Measurements from ENCODE around the gene AZU1.
A peak's percentile ranks its signal among the peaks of the same experiment; 100 is the strongest.
"Not testable (repeated sequence)": the region's sequence is repeated elsewhere in the genome, so short reads cannot be mapped to it uniquely, and the experiment has no call there.

AZU1 gene

DNA sequence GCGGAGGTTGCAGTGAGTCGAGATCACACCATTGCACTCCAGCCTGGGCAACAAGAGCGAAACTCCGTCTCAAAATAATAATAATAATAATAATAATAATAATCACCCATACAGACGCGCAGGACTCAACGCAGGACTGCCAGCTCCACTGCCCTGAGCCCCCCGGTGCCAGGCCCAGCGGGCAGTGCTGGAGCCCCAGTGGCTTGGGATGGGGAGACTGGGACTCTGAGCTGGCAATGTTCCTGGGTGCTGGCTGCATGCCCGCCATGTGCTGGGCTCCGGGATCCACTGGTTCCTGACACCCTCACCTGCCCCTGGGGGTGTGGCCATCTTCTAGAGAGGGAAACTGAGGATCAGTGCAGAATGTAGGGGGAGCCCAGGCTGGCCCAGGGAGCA lies 325 bp upstream of the AZU1 start:
- Histone ChIP-seq H3K4me1 (ENCODE audit: control insufficient read depth in 5 of 5, insufficient read depth in 5 of 5, low read length in 5 of 5) (peaks cover 0 to 10% (median 6%) of the 10 kb centered on the region in 5 donors), H3K36me3 (ENCODE audit: control insufficient read depth in 5 of 5, insufficient read depth in 5 of 5, low read length in 5 of 5) (no peaks in the 10 kb centered on the region), H3K27me3 (ENCODE audit: control insufficient read depth in 5 of 5, insufficient read depth in 4 of 5, low read length in 5 of 5) (peaks cover 17 to 34% (median 28%) of the 10 kb centered on the region in 5 donors), H3K9ac (ENCODE audit: low read length in 5 of 5) (no peak overlapping the region), H3K27ac (ENCODE audit: low read depth, low read length) (no peak overlapping the region), H3K9me3 (ENCODE audit: control insufficient read depth in 5 of 5, low read length in 5 of 5) (no peaks in the 10 kb centered on the region), H3K4me3 (ENCODE audit: low read depth in 1 of 5, low read length in 5 of 5) (no peak overlapping the region)

DNA sequence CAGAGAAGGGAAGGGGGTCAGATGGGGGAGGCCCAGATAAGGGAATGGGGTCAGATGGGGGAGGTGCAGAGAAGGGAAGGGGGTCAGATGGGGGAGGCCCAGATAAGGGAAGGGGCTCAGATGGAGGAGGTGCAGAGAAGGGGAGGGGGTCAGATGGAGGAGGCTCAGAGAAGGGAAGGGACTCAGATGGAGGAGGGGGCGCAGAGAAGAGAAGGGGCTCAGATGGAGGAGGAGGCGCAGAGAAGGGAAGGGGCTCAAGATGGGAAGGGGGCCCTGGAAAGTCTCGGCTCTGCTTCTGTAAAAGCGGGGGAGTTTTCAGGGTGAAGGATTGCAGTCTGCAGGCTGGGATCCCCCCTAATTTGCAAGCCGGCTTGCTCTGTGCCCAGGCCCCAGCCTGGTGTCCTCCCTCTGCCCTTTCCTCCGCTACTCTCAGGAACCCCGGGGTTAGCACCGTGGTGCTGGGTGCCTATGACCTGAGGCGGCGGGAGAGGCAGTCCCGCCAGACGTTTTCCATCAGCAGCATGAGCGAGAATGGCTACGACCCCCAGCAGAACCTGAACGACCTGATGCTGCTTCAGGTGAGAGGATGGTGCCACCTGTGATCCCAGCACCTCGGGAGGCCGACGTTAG lies 1.6 kb downstream of the AZU1 start:
- Histone ChIP-seq H3K27me3 (ENCODE audit: control insufficient read depth in 5 of 5, insufficient read depth in 4 of 5, low read length in 5 of 5) (peaks cover 12 to 28% (median 20%) of the 10 kb centered on the region in 5 donors), H3K9me3 (ENCODE audit: control insufficient read depth in 5 of 5, low read length in 5 of 5) (no peaks in the 10 kb centered on the region), H3K4me1 (ENCODE audit: control insufficient read depth in 5 of 5, insufficient read depth in 5 of 5, low read length in 5 of 5) (peaks cover 0 to 4% (median 0%) of the 10 kb centered on the region in 5 donors), H3K27ac (ENCODE audit: low read depth, low read length) (no peak overlapping the region), H3K9ac (ENCODE audit: low read length in 5 of 5) (no peak overlapping the region), H3K36me3 (ENCODE audit: control insufficient read depth in 5 of 5, insufficient read depth in 5 of 5, low read length in 5 of 5) (no peaks in the 10 kb centered on the region), H3K4me3 (ENCODE audit: low read depth in 1 of 5, low read length in 5 of 5) (no peak overlapping the region)

DNA sequence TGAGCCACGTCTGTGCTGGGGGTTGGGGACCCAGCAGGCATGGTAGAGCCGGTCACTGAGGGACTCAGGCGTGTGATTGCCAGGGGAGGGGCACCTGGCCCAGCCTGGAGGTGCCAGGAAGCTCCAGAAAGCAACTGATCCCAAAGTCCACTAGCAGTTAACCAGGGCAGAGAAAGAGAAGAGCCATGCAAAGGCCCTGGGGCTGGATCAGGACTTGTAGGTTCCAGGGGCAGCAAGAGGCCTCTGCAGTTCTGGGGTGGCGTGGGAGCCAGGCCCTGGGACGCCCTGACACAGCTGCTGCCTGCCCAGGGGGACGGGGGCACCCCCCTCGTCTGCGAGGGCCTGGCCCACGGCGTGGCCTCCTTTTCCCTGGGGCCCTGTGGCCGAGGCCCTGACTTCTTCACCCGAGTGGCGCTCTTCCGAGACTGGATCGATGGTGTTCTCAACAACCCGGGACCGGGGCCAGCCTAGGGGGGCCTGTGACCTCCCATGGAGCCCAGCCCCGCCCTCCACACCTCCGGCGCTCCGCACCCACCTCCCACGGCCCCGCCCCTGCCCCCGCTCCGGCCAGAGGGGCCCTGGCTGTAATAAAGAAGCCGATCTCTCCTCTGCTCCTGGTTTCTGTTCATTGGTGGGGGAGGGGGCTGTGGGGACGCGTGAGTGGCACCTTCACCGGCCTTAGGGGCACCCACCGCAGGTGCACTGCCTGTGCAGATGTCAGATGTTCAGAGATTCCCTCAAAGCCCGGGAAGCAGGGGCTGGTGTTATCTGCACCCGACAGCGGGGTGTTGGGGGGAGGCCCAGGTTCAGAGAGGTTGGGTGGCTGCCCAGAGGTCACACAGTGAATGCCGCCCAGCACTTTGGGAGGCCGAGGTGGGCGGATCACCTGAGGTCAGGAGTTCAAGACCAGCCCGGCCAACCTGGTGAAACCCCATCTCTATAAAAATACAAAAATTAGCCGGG lies 4.1 kb downstream of the AZU1 start:
- Histone ChIP-seq H3K4me3 (ENCODE audit: low read depth in 1 of 5, low read length in 5 of 5) (no peak overlapping the region), H3K36me3 (ENCODE audit: control insufficient read depth in 5 of 5, insufficient read depth in 5 of 5, low read length in 5 of 5) (no peaks in the 10 kb centered on the region), H3K27ac (ENCODE audit: low read depth, low read length) (no peak overlapping the region), H3K4me1 (ENCODE audit: control insufficient read depth in 5 of 5, insufficient read depth in 5 of 5, low read length in 5 of 5) (peaks cover 0 to 4% (median 0%) of the 10 kb centered on the region in 5 donors), H3K9me3 (ENCODE audit: control insufficient read depth in 5 of 5, low read length in 5 of 5) (no peaks in the 10 kb centered on the region), H3K27me3 (ENCODE audit: control insufficient read depth in 5 of 5, insufficient read depth in 4 of 5, low read length in 5 of 5) (peaks cover 17 to 38% (median 20%) of the 10 kb centered on the region in 5 donors), H3K9ac (ENCODE audit: low read length in 5 of 5) (no peak overlapping the region)

DNA sequence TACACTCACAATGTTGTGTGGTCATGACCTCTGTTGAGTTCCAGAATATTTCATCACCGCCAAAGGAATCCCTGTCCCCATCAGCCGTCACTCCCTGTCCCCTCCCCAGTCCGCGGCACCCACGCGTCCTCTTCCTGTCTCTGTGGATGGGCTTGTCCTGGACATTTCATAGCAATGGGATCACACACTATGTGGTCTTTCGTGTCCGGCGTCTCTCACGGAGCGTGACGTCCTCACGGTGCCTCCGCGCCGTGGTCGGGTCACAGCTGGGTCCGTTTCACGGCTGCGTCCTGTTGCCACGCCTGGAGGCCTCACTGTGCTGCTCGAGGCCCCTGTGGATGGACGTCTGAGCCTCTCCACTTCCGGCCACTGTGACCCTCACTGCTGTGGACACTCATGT lies 6.6 kb downstream of the AZU1 start:
- Histone ChIP-seq H3K36me3 (ENCODE audit: control insufficient read depth in 5 of 5, insufficient read depth in 5 of 5, low read length in 5 of 5) (no peaks in the 10 kb centered on the region), H3K9ac (ENCODE audit: low read length in 5 of 5) (no peak overlapping the region), H3K27me3 (ENCODE audit: control insufficient read depth in 5 of 5, insufficient read depth in 4 of 5, low read length in 5 of 5) (peaks cover 15 to 30% (median 16%) of the 10 kb centered on the region in 5 donors), H3K27ac (ENCODE audit: low read depth, low read length) (no peak overlapping the region), H3K4me3 (ENCODE audit: low read depth in 1 of 5, low read length in 5 of 5) (no peak overlapping the region), H3K9me3 (ENCODE audit: control insufficient read depth in 5 of 5, low read length in 5 of 5) (no peaks in the 10 kb centered on the region), H3K4me1 (ENCODE audit: control insufficient read depth in 5 of 5, insufficient read depth in 5 of 5, low read length in 5 of 5) (peaks cover 0 to 5% (median 0%) of the 10 kb centered on the region in 5 donors)

DNA sequence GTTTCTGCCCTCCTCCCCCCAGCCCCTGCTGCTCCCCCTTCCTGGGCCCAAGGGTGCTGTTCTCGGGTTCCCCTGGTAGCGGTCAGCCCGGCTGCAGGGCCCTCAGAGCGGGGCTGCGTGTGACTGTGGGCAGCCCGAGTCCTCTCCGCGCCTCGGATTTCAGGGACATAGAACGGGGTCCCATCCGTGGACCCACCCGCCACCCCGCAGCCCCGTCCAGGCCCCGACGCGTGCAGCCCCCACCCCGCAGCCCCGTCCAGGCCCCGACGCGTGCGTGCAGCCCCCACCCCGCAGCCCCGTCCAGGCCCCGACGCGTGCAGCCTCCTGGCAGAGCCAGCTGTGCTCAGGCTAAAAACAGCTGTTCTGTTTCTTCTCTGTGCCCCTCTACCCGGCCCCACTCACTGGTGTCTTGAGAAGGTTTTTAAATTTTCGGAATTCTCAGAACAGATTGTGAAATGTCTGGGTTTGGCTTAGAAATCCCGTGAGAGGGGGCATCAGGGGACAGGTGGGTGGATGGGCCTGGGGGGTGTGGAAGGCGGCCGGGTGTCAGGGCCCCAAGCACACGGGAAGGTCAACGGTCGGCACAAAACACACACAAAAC lies 7.7 kb downstream of the AZU1 start:
- H3K9me3 ChIP-seq (ENCODE audit: control insufficient read depth in 5 of 5, low read length in 5 of 5) = no peaks in the 10 kb centered on the region
- H3K4me3 ChIP-seq (ENCODE audit: low read depth in 1 of 5, low read length in 5 of 5) = no peak overlapping the region
- peaks cover 11 to 27% (median 16%) of the 10 kb centered on the region in 5 donors for H3K27me3 ChIP-seq (ENCODE audit: control insufficient read depth in 5 of 5, insufficient read depth in 4 of 5, low read length in 5 of 5)
- no peak overlapping the region for H3K9ac ChIP-seq (ENCODE audit: low read length in 5 of 5)
- no peak overlapping the region for H3K27ac ChIP-seq (ENCODE audit: low read depth, low read length)
- peaks cover 0 to 7% (median 4%) of the 10 kb centered on the region in 5 donors for H3K4me1 ChIP-seq (ENCODE audit: control insufficient read depth in 5 of 5, insufficient read depth in 5 of 5, low read length in 5 of 5)
- no peaks in the 10 kb centered on the region for H3K36me3 ChIP-seq (ENCODE audit: control insufficient read depth in 5 of 5, insufficient read depth in 5 of 5, low read length in 5 of 5)

DNA sequence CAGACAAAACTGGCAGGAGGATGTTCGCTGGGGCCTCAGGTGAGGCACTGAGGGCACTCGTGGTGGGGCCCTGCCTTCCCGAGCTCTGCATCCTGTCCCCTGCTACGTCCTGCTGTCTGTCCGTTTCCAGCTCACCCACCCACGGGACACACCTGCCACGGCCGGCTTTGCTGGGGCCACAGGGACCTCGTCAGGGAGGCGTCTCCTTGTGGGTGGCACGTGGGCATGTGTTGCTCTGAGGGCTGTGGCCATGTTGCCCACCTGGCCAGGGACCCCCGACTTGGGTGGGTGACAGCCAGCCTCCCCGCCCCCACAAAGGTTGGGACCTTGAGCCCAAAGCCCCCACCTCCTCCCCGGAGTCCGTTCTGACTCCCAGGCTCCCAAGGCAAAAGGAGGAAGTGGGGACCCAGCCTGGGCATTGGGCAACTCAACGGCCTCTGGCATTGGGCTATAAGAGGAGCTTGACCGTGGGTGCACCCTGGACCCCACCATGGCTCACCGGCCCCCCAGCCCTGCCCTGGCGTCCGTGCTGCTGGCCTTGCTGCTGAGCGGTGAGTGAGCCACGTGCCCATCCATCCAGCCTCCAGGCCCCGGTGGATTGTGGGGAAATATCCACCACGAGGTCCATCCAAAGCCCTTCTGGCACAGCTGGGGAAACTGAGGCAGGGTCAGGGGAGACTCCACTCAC lies 13.0 kb downstream of the AZU1 start, which contains the start of gene PRTN3:
PRTN3 (plus strand) TSS at position 481 of the 688 bp plus-strand sequence; CDS start at position 491, 10 bp downstream.
- peaks cover 16 to 36% (median 23%) of the 10 kb centered on the region in 5 donors for H3K27me3 ChIP-seq (ENCODE audit: control insufficient read depth in 5 of 5, insufficient read depth in 4 of 5, low read length in 5 of 5)
- H3K9me3 ChIP-seq (ENCODE audit: control insufficient read depth in 5 of 5, low read length in 5 of 5) = no peaks in the 10 kb centered on the region
- H3K36me3 ChIP-seq (ENCODE audit: control insufficient read depth in 5 of 5, insufficient read depth in 5 of 5, low read length in 5 of 5) = no peaks in the 10 kb centered on the region
- no peak within 1 kb of the TSS for H3K27ac ChIP-seq (ENCODE audit: low read depth, low read length)
- H3K9ac ChIP-seq (ENCODE audit: low read length in 5 of 5) = no peak within 1 kb of the TSS
- H3K4me1 ChIP-seq (ENCODE audit: control insufficient read depth in 5 of 5, insufficient read depth in 5 of 5, low read length in 5 of 5) = peaks cover 0 to 19% (median 15%) of the 10 kb centered on the region in 5 donors
- no peak within 1 kb of the TSS for H3K4me3 ChIP-seq (ENCODE audit: low read depth in 1 of 5, low read length in 5 of 5)

DNA sequence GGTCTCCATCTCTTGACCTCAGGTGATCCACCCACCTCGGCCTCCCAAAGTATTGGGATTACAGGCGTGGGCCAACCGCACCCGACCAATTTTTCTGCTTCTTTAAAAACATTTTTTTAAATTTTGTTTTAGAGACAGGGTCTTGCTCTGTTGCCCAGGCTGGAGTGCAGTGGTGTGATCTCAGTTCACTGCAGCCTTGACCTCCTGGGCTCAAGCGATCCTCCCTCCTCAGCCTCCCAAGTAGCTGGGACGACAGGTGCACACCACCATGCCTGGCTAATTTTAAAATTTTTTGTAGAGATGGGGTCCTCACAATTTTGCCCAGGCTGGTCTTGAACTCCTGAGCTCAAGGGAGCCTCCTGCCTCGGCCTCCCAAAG lies 15.2 kb downstream of the AZU1 start:
- peaks cover 18 to 28% (median 21%) of the 10 kb centered on the region in 5 donors for H3K27me3 ChIP-seq (ENCODE audit: control insufficient read depth in 5 of 5, insufficient read depth in 4 of 5, low read length in 5 of 5)
- H3K4me1 ChIP-seq (ENCODE audit: control insufficient read depth in 5 of 5, insufficient read depth in 5 of 5, low read length in 5 of 5) = peaks cover 0 to 22% (median 18%) of the 10 kb centered on the region in 5 donors
- H3K4me3 ChIP-seq (ENCODE audit: low read depth in 1 of 5, low read length in 5 of 5); H3K9me3 ChIP-seq (ENCODE audit: control insufficient read depth in 5 of 5, low read length in 5 of 5); H3K36me3 ChIP-seq (ENCODE audit: control insufficient read depth in 5 of 5, insufficient read depth in 5 of 5, low read length in 5 of 5); H3K9ac ChIP-seq (ENCODE audit: low read length in 5 of 5); H3K27ac ChIP-seq (ENCODE audit: low read depth, low read length): not testable (repeated sequence)

DNA sequence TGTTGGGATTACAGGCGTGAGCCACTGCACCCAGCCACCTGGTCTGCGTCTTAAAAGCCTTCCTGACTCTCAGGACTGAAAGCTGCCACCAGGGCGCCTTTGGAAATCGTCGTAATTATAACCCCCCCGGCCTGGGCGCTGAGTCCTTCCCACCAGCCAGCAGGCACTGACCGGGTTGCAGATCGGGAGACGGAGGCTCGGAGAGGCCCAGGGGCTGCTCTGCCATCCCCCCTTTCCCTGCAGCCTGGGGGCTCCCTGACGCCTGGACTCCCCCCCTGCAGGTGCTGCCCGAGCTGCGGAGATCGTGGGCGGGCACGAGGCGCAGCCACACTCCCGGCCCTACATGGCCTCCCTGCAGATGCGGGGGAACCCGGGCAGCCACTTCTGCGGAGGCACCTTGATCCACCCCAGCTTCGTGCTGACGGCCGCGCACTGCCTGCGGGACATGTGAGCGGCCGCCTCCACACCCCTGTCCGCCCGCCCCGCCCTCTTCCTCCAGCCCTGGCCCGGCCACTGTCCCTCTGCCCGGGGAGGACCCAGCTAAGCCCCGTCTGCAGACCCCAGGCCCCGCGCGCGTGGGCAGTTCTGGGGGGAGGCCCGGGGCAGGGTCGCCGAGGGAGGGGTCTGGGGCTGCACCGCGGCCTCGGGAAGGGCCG lies 15.7 kb downstream of the AZU1 start:
- Histone ChIP-seq H3K9me3 (ENCODE audit: control insufficient read depth in 5 of 5, low read length in 5 of 5) (no peaks in the 10 kb centered on the region), H3K27me3 (ENCODE audit: control insufficient read depth in 5 of 5, insufficient read depth in 4 of 5, low read length in 5 of 5) (peaks cover 18 to 32% (median 21%) of the 10 kb centered on the region in 5 donors), H3K4me3 (ENCODE audit: low read depth in 1 of 5, low read length in 5 of 5) (peak overlapping the region in 1 of 5 donors; percentile 37), H3K36me3 (ENCODE audit: control insufficient read depth in 5 of 5, insufficient read depth in 5 of 5, low read length in 5 of 5) (no peaks in the 10 kb centered on the region), H3K9ac (ENCODE audit: low read length in 5 of 5) (no peak overlapping the region), H3K4me1 (ENCODE audit: control insufficient read depth in 5 of 5, insufficient read depth in 5 of 5, low read length in 5 of 5) (peaks cover 0 to 25% (median 21%) of the 10 kb centered on the region in 5 donors), H3K27ac (ENCODE audit: low read depth, low read length) (no peak overlapping the region)

DNA sequence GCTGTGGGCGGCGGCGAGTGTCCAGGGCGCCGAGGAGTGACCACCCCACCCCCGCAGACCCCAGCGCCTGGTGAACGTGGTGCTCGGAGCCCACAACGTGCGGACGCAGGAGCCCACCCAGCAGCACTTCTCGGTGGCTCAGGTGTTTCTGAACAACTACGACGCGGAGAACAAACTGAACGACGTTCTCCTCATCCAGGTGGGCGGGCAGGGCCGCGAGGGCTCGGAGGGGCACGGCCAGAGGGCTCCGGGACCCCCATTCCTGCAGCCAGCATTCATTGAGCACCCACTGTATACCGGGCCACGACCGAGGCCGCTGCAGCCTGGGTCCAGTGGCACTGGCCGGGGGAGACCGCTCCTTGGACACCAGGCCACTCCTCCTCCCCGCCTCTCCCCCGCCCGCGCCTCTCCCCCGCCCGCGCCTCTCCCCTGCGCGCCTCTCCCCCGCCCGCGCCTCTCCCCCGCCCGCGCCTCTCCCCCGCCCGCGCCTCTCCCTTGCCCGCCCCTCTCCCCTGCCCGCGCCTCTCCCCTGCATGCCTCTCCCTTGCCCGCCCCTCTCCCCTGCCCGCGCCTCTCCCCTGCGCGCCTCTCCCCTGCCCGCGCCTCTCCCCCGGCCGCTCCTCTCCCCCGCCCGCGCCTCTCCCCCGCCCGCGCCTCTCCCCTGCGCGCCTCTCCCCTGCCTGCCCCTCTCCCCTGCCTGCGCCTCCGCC lies 16.4 kb downstream of the AZU1 start:
- Histone ChIP-seq H3K4me1 (ENCODE audit: control insufficient read depth in 5 of 5, insufficient read depth in 5 of 5, low read length in 5 of 5) (peaks cover 0 to 30% (median 21%) of the 10 kb centered on the region in 5 donors), H3K9me3 (ENCODE audit: control insufficient read depth in 5 of 5, low read length in 5 of 5) (no peaks in the 10 kb centered on the region), H3K36me3 (ENCODE audit: control insufficient read depth in 5 of 5, insufficient read depth in 5 of 5, low read length in 5 of 5) (no peaks in the 10 kb centered on the region), H3K27ac (ENCODE audit: low read depth, low read length) (no peak overlapping the region), H3K27me3 (ENCODE audit: control insufficient read depth in 5 of 5, insufficient read depth in 4 of 5, low read length in 5 of 5) (peaks cover 18 to 31% (median 21%) of the 10 kb centered on the region in 5 donors), H3K9ac (ENCODE audit: low read length in 5 of 5) (no peak overlapping the region), H3K4me3 (ENCODE audit: low read depth in 1 of 5, low read length in 5 of 5) (peak overlapping the region in 1 of 5 donors; percentile 37)
